Stimulated activated naive CD8-positive, alpha-beta T cell treated with anti-CD3 and anti-CD28 coated beads, Interleukin-15, Interleukin-2, amounts not matched to agents 100 ng/mL and 50 ng/mL, for 24 hours (primary cell): ENCODE results near the gene SART3.
"Not testable (repeated sequence)": the region's sequence is repeated elsewhere in the genome, so short reads cannot be mapped to it uniquely, and the experiment has no call there.

Experiments used
- H3K27ac Mint-ChIP-seq: one replicate; pipeline ENCODE4 v1.8.0; 2021; ENCODE audit warnings: mild to moderate bottlenecking, mixed read lengths
- H3K27me3 Mint-ChIP-seq: one replicate; pipeline ENCODE4 v1.8.0; 2021; ENCODE audit warnings: mixed read lengths
- H3K36me3 Mint-ChIP-seq: one replicate; pipeline ENCODE4 v1.8.0; 2021; ENCODE audit warnings: low read depth, mixed read lengths
- H3K4me1 Mint-ChIP-seq: one replicate; pipeline ENCODE4 v1.8.0; 2021; ENCODE audit warnings: low read depth, mixed read lengths
- H3K4me3 Mint-ChIP-seq: one replicate; pipeline ENCODE4 v1.8.0; 2021; ENCODE audit warnings: mild to moderate bottlenecking, mixed read lengths
- H3K9me3 Mint-ChIP-seq: one replicate; pipeline ENCODE4 v1.8.0; 2021; ENCODE audit warnings: mixed read lengths

The SART3 gene

GRCh38 chr12:108577458-108577857 is 16.5 kb upstream of the SART3 start:
- Mint-ChIP-seq H3K4me3 (no peak overlapping the region), H3K9me3 (peaks cover 6% of the 10 kb centered on the region), H3K36me3 (no peaks in the 10 kb centered on the region), H3K27ac (no peak overlapping the region), H3K27me3 (no peaks in the 10 kb centered on the region), H3K4me1 (peaks cover 46% of the 10 kb centered on the region)

DNA sequence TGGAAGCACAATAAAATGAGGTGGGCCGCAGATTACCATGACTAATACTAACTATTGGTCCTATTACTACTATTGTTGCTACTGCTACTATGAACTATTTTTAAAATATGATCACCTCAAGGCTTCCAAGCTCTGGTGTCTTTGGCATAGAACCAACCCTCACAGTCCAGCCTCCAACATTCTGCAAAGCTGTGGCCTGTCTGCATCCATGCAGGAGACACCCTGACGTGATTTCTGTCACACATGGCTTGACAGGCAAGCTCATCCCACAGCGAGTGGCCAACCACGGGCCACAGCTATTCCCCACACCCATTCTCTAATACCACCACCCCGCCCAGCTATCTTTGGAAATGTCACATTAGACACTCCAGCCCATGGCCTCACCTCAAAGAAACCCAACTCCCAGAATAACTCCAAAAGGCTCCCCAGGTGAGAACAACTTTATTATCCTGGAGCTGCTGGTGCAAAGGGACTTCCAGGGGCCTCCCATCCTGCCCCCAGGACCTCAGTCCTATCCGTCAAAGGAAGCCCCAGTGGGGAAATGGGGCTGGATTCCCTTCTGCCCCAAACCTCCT is 15.8 kb upstream of the SART3 start:
- Mint-ChIP-seq H3K27me3 (no peaks in the 10 kb centered on the region), H3K4me1 (peaks cover 52% of the 10 kb centered on the region), H3K27ac (no peak overlapping the region), H3K9me3 (peaks cover 6% of the 10 kb centered on the region), H3K36me3 (no peaks in the 10 kb centered on the region), H3K4me3 (no peak overlapping the region)

DNA sequence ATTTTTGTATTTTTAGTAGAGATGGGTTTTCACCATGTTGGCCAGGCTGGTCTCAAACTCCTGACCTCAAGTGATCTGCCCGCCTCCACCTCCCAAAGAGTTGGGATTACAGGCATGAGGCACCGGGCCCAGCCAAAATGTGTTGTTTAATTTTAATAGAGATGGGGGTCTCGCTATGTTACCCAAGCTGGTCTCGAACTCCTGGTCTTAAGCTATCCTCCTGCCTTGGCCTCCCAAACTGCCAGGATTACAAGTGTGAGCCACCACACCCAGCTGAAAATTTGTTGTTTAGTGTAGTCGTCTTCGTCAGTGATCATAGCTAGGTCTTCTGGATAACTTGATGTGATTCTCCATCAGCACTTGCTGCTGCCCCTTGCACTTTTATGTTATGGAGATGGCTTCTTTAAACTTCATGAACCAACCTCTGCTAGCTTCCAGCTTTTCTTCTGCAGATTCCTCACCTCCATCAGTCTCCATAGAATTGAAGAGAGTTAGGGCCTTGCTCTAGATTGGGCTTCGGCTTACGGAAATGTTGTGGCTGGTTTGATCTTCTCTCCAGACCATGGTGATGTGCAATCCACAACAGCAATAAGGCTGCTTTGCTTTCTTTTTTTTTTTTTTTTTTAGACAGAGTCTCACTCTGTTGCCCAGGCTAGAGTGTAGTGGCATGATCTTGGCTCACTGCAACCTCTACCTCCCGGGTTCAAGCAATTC is 14.4 kb upstream of the SART3 start:
- H3K36me3 Mint-ChIP-seq = peaks cover 5% of the 10 kb centered on the region
- H3K4me3 Mint-ChIP-seq = no peak overlapping the region
- H3K27ac Mint-ChIP-seq = peak overlapping the region; percentile 20
- H3K9me3 Mint-ChIP-seq = peaks cover 6% of the 10 kb centered on the region
- no peaks in the 10 kb centered on the region for H3K27me3 Mint-ChIP-seq
- H3K4me1 Mint-ChIP-seq = peaks cover 64% of the 10 kb centered on the region

- Mint-ChIP-seq H3K36me3 (peaks cover 12% of the 10 kb centered on the region), H3K4me1 (peaks cover 75% of the 10 kb centered on the region), H3K27ac (peak overlapping the region; percentile 7)
- H3K4me3 Mint-ChIP-seq, H3K27me3 Mint-ChIP-seq, H3K9me3 Mint-ChIP-seq: not testable (repeated sequence)
These were observed 13.3 kb upstream of the SART3 start for GRCh38 chr12:108574276-108574675.

DNA sequence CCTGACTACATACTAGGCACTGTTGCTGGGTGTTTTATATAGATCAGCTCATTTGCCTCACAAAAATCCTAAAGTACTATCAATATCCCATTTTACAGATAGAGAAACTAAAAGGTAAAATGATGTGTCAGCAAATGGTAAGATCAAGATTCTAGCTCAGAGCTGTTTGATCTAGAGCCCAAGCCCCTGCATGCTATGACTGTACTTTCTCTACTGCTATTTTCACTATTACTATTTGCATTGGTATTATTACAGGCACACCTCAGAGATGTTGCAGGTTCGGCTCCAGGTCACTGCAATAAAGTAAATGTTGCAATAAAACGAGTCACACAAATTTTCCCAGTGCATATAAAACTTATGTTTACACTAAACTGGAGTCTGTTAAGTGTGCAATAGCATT is 12.3 kb upstream of the SART3 start:
- H3K27ac Mint-ChIP-seq = no peak overlapping the region
- H3K4me1 Mint-ChIP-seq = peaks cover 79% of the 10 kb centered on the region
- no peaks in the 10 kb centered on the region for H3K27me3 Mint-ChIP-seq
- peaks cover 22% of the 10 kb centered on the region for H3K36me3 Mint-ChIP-seq
- no peaks in the 10 kb centered on the region for H3K9me3 Mint-ChIP-seq
- no peak overlapping the region for H3K4me3 Mint-ChIP-seq

DNA sequence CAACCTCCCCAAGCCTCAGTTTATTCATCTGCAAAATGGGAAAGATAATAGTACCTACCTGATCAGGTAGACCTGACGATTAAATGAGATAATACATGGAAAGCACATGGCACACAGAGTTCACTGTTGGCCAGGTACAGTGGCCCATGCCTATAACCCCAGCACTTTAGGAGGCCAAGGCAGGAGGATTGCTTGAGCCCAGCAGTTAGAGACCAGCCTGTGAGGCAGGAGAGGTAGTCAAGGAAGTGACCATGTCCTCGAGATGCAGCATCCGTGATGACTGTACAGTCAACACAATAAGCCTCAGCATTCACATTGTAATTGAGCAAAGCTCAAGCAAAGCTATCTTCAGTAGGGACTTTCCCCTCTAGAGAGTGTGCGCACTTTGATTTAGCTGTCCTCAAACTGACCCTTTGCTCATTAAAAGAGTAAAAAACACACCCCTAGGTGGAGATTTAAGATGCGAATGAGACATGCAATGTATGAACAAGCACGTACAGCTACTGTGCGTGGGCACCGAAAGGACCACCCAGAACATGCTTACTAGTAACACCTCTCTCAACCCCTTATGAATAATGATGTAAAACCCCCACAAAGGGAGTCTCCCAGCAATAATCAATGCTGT is 11.3 kb upstream of the SART3 start:
- Mint-ChIP-seq H3K27ac (no peak overlapping the region), H3K36me3 (peaks cover 32% of the 10 kb centered on the region), H3K27me3 (no peaks in the 10 kb centered on the region), H3K4me3 (no peak overlapping the region), H3K4me1 (peaks cover 89% of the 10 kb centered on the region), H3K9me3 (no peaks in the 10 kb centered on the region)

GRCh38 chr12:108571609-108572165 is 10.7 kb upstream of the SART3 start:
- H3K4me1 Mint-ChIP-seq = peaks cover 92% of the 10 kb centered on the region
- no peak overlapping the region for H3K27ac Mint-ChIP-seq
- H3K9me3 Mint-ChIP-seq = no peaks in the 10 kb centered on the region
- H3K27me3 Mint-ChIP-seq = no peaks in the 10 kb centered on the region
- H3K4me3 Mint-ChIP-seq = no peak overlapping the region
- peaks cover 38% of the 10 kb centered on the region for H3K36me3 Mint-ChIP-seq

GRCh38 chr12:108570743-108571608 is 10.0 kb upstream of the SART3 start:
- Mint-ChIP-seq H3K27me3 (no peaks in the 10 kb centered on the region), H3K36me3 (peaks cover 45% of the 10 kb centered on the region), H3K9me3 (no peaks in the 10 kb centered on the region), H3K4me1 (peaks cover 93% of the 10 kb centered on the region), H3K4me3 (no peak overlapping the region), H3K27ac (no peak overlapping the region)

- H3K36me3 Mint-ChIP-seq = peaks cover 66% of the 10 kb centered on the region
- H3K4me1 Mint-ChIP-seq = peaks cover 97% of the 10 kb centered on the region
- H3K27me3 Mint-ChIP-seq = no peaks in the 10 kb centered on the region
- no peaks in the 10 kb centered on the region for H3K9me3 Mint-ChIP-seq
- peak overlapping the region; percentile 61 for H3K4me3 Mint-ChIP-seq
- peak overlapping the region; percentile 88 for H3K27ac Mint-ChIP-seq
These were observed 7.6 kb upstream of the SART3 start for GRCh38 chr12:108568338-108569154.

- H3K4me3 Mint-ChIP-seq = peak overlapping the region; percentile 61
- peaks cover 66% of the 10 kb centered on the region for H3K36me3 Mint-ChIP-seq
- peak overlapping the region; percentile 88 for H3K27ac Mint-ChIP-seq
- H3K27me3 Mint-ChIP-seq = no peaks in the 10 kb centered on the region
- H3K4me1 Mint-ChIP-seq = peaks cover 95% of the 10 kb centered on the region
- H3K9me3 Mint-ChIP-seq = no peaks in the 10 kb centered on the region
These were observed 6.7 kb upstream of the SART3 start for GRCh38 chr12:108567406-108568337.

GRCh38 chr12:108566452-108566851 is 5.5 kb upstream of the SART3 start:
- Mint-ChIP-seq H3K4me1 (peaks cover 87% of the 10 kb centered on the region), H3K9me3 (no peaks in the 10 kb centered on the region), H3K4me3 (no peak overlapping the region), H3K27ac (peak overlapping the region; percentile 21), H3K36me3 (peaks cover 66% of the 10 kb centered on the region), H3K27me3 (no peaks in the 10 kb centered on the region)

GRCh38 chr12:108565976-108566375 is 5.0 kb upstream of the SART3 start:
- Mint-ChIP-seq H3K4me3 (no peak overlapping the region), H3K9me3 (no peaks in the 10 kb centered on the region), H3K4me1 (peaks cover 84% of the 10 kb centered on the region), H3K27me3 (no peaks in the 10 kb centered on the region), H3K27ac (peak overlapping the region; percentile 60), H3K36me3 (peaks cover 67% of the 10 kb centered on the region)

- Mint-ChIP-seq H3K9me3 (no peaks in the 10 kb centered on the region), H3K4me1 (peaks cover 77% of the 10 kb centered on the region), H3K27ac (peak overlapping the region; percentile 16), H3K36me3 (peaks cover 64% of the 10 kb centered on the region), H3K4me3 (no peak overlapping the region), H3K27me3 (no peaks in the 10 kb centered on the region)
These were observed 4.2 kb upstream of the SART3 start for GRCh38 chr12:108565146-108565545.
